RPMI8226 (cell line): ENCODE data around the gene FHOD3.
A peak's percentile ranks its signal among the peaks of the same experiment; 100 is the strongest.

ENCODE experiments used
- DNase-seq: peaks from one replicate; pipeline ENCODE4 v3.0.0-alpha.2; 2015

Gene FHOD3

GRCh38 chr18:36640021-36640952 is 342.8 kb downstream of the FHOD3 start:
- no peak for DNase-seq

- no peak for DNase-seq
Measured at GRCh38 chr18:36643061-36643460, 345.5 kb downstream of the FHOD3 start.

- no peak for DNase-seq
Measured at GRCh38 chr18:36648803-36649202, 351.3 kb downstream of the FHOD3 start.

GRCh38 chr18:36649205-36649604 is 351.7 kb downstream of the FHOD3 start:
- DNase-seq, result no peak

- DNase-seq, result no peak
Measured at GRCh38 chr18:36650266-36650665, 352.8 kb downstream of the FHOD3 start.

- no peak for DNase-seq
Measured at GRCh38 chr18:36650906-36651305, 353.4 kb downstream of the FHOD3 start.

GRCh38 chr18:36652503-36652902 is 355.0 kb downstream of the FHOD3 start:
- no peak for DNase-seq

- no peak for DNase-seq
Measured at GRCh38 chr18:36653141-36653869, 355.8 kb downstream of the FHOD3 start.

GRCh38 chr18:36653870-36654269 is 356.4 kb downstream of the FHOD3 start:
- no peak for DNase-seq

GRCh38 chr18:36655074-36655473 is 357.6 kb downstream of the FHOD3 start:
- DNase-seq, result no peak

- DNase-seq, result no peak
Measured at GRCh38 chr18:36655930-36656329, 358.4 kb downstream of the FHOD3 start.

- DNase-seq, result no peak
Measured at GRCh38 chr18:36658611-36659010, 361.1 kb downstream of the FHOD3 start.

GRCh38 chr18:36660311-36660710 is 362.8 kb downstream of the FHOD3 start:
- DNase-seq, result no peak

GRCh38 chr18:36661999-36662398 is 364.5 kb downstream of the FHOD3 start:
- DNase-seq, result no peak

GRCh38 chr18:36663312-36663711 is 365.8 kb downstream of the FHOD3 start:
- DNase-seq, result no peak

- no peak for DNase-seq
Measured at GRCh38 chr18:36665952-36666351, 368.4 kb downstream of the FHOD3 start.

- DNase-seq, result no peak
Measured at GRCh38 chr18:36667811-36668210, 370.3 kb downstream of the FHOD3 start.

- DNase-seq, result no peak
Measured at GRCh38 chr18:36668349-36668748, 370.8 kb downstream of the FHOD3 start.

- peak; percentile 9 for DNase-seq
Measured at GRCh38 chr18:36672437-36673344, 375.2 kb downstream of the FHOD3 start.

GRCh38 chr18:36673452-36673851 is 375.9 kb downstream of the FHOD3 start:
- DNase-seq, result no peak

GRCh38 chr18:36675076-36675475 is 377.6 kb downstream of the FHOD3 start:
- no peak for DNase-seq

GRCh38 chr18:36675542-36675941 is 378.0 kb downstream of the FHOD3 start:
- DNase-seq, result no peak

- no peak for DNase-seq
Measured at GRCh38 chr18:36676629-36677028, 379.1 kb downstream of the FHOD3 start.
